HCT116 (cell line): ENCODE results near the gene MAPK1IP1L. TPM values are rescaled to one million over a fixed set of nuclear protein-coding genes. Genes with fewer than 3 reads are reported as not detected.

Experiments
- ATAC-seq: fragments of 200-7000 bp; cut with Tn5 transposase; 2 replicates; pipeline ENCODE4 v1.9.1; 2020; ENCODE audit warnings: mild to moderate bottlenecking, moderate library complexity
- BruUV-seq: library from RNA; stranded (reverse); fragments of 400-500 nt; replicated peaks from 2 replicates; lab custom pipeline; 2021; lab: Mats Ljungman, UMichigan
- CTCF ChIA-PET: fragments of 300-600 bp; sonication (Branson Sonifier 250); formaldehyde crosslinking; loops from one replicate; lab custom pipeline; 2021; ENCODE audit warnings: antibody characterized with exemption; lab: Charles Lee
- POLR2A ChIA-PET: fragments of 300-600, 350-600 bp; sonication (Branson Sonifier 250); formaldehyde crosslinking; loops from one replicate; lab custom pipeline; 2021; ENCODE audit warnings: antibody characterized with exemption; lab: Charles Lee
- RAD21 ChIA-PET, 2 experiments: fragments of 300-600 bp; sonication (Branson Sonifier 250); formaldehyde crosslinking; loops; one replicate each; lab custom pipeline; 2023; ENCODE audit warnings: low total read pairs in 2 of 2; ENCODE audit not compliant: uncharacterized antibody in 2 of 2, unreplicated experiment in 2 of 2, low non-redundant PET in 1 of 2; lab: Charles Lee
- DNase-seq: peaks from one replicate; pipeline ENCODE4 v3.0.0-alpha.2; 2010; ENCODE audit warnings: low read depth, low spot score
- H2AFZ ChIP-seq: fragments of 200-600 bp; shearing (Covaris generic), sonication (generic); 2 replicates; pipeline ENCODE4 v1.6.1; 2017; ENCODE audit warnings: low read depth, mixed run types, mixed read lengths, antibody characterized with exemption, low read length; ENCODE audit not compliant: poor library complexity, severe bottlenecking
- H3K27ac ChIP-seq: 2 replicates; pipeline ENCODE4 v1.5.1; 2012; ENCODE audit warnings: low read depth, low read length
- H3K27me3 ChIP-seq: fragments of 200-600 bp; sonication (generic); 2 replicates; pipeline ENCODE4 v1.6.1; 2016; ENCODE audit warnings: mixed run types, low read length, mixed read lengths; ENCODE audit not compliant: insufficient read depth
- H3K36me3 ChIP-seq, 2 experiments: fragments of 200-500 bp in 1 of 2; fragments of 200-600 bp in 1 of 2; sonication (Bioruptor generic) in 1 of 2; sonication (generic) in 1 of 2; 2 replicates each; pipeline versions ENCODE4 v1.5.1 to v1.6.1; 2014 to 2016; ENCODE audit warnings: low read length in 2 of 2, inconsistent platforms in 1 of 2, mixed read lengths in 1 of 2, mixed run types in 1 of 2; ENCODE audit not compliant: insufficient read depth in 2 of 2, control insufficient read depth in 1 of 2
- H3K4me1 ChIP-seq, 2 experiments: fragments of 200-600 bp in 1 of 2; sonication (generic) in 1 of 2; 2 replicates each; pipeline versions ENCODE4 v1.5.1 to v1.6.1; 2012 to 2017; ENCODE audit warnings: low read length in 2 of 2, inconsistent platforms in 1 of 2, mild to moderate bottlenecking in 1 of 2, mixed read lengths in 1 of 2, mixed run types in 1 of 2, moderate library complexity in 1 of 2; ENCODE audit not compliant: insufficient read depth in 2 of 2, control insufficient read depth in 1 of 2
- H3K4me2 ChIP-seq: fragments of 200-600 bp; sonication (generic); 2 replicates; pipeline ENCODE4 v1.6.1; 2017; ENCODE audit warnings: mixed run types, low read length, mixed read lengths
- H3K4me3 ChIP-seq, 2 experiments: fragments of 200-600 bp in 1 of 2; sonication (generic) in 1 of 2; replicated peaks in 1 of 2; 2 replicates each; pipeline ENCODE4 v1.5.1; 2011 to 2016; ENCODE audit warnings: low read length in 2 of 2, control low read depth in 1 of 2, low read depth in 1 of 2, mild to moderate bottlenecking in 1 of 2, mixed read lengths in 1 of 2, mixed run types in 1 of 2
- H3K79me2 ChIP-seq: fragments of 200-600 bp; sonication (generic); 2 replicates; pipeline ENCODE4 v1.6.1; 2017; ENCODE audit warnings: mild to moderate bottlenecking, mixed run types, low read length, moderate library complexity, mixed read lengths; ENCODE audit not compliant: insufficient read depth
- H3K9ac ChIP-seq: fragments of 200-600 bp; sonication (generic); 2 replicates; pipeline ENCODE4 v1.6.1; 2016; ENCODE audit warnings: low read length, mixed read lengths
- H3K9me2 ChIP-seq: fragments of 200-600 bp; sonication (generic), shearing (Covaris generic); 2 replicates; pipeline ENCODE4 v1.6.1; 2017; ENCODE audit warnings: mixed run types, mild to moderate bottlenecking, moderate library complexity; ENCODE audit not compliant: insufficient read depth
- H3K9me3 ChIP-seq, 2 experiments: fragments of 200-500 bp in 1 of 2; fragments of 200-600 bp in 1 of 2; sonication (Bioruptor generic) in 1 of 2; sonication (generic) in 1 of 2; 2 replicates each; pipeline ENCODE4 v1.6.1; 2014 to 2017; ENCODE audit warnings: low read length in 2 of 2, mixed read lengths in 2 of 2, inconsistent platforms in 1 of 2, low read depth in 1 of 2, mild to moderate bottlenecking in 1 of 2, mixed run types in 1 of 2, moderate library complexity in 1 of 2; ENCODE audit not compliant: control insufficient read depth in 1 of 2, insufficient read depth in 1 of 2
- H4K20me1 ChIP-seq: fragments of 200-600 bp; sonication (generic), shearing (Covaris generic); 2 replicates; pipeline ENCODE4 v1.6.1; 2017; ENCODE audit warnings: mixed run types, mild to moderate bottlenecking, moderate library complexity; ENCODE audit not compliant: insufficient read depth
- CBX3 ChIP-seq: IDR thresholded peaks from 2 replicates; pipeline ENCODE4 v1.6.1; 2012; ENCODE audit warnings: low read depth
- CTCF ChIP-seq, 3 experiments: fragments of 200-600 bp in 1 of 3; sonication (generic) in 1 of 3; IDR thresholded peaks in 2 of 3; conservative IDR thresholded peaks in 1 of 3; 2 replicates each; pipeline ENCODE4 v1.5.1; 2012 to 2017; ENCODE audit warnings: low read depth in 2 of 3, low read length in 2 of 3, antibody characterized with exemption in 1 of 3, borderline replicate concordance in 1 of 3, control low read depth in 1 of 3, mild to moderate bottlenecking in 1 of 3, mixed read lengths in 1 of 3, mixed run types in 1 of 3, moderate library complexity in 1 of 3; ENCODE audit not compliant: insufficient read depth in 1 of 3
- EGR1 ChIP-seq: IDR thresholded peaks from 2 replicates; pipeline ENCODE4 v1.6.1; 2012; ENCODE audit warnings: low read depth
- ELF1 ChIP-seq: IDR thresholded peaks from 2 replicates; pipeline ENCODE4 v1.6.1; 2012; ENCODE audit warnings: low read depth, borderline replicate concordance
- EZH2phosphoT487 ChIP-seq: fragments of 200-600 bp; IDR thresholded peaks from 2 replicates; pipeline ENCODE4 v1.6.1; 2018; ENCODE audit warnings: antibody characterized with exemption, borderline replicate concordance
- FOSL1 ChIP-seq: IDR thresholded peaks from 2 replicates; pipeline ENCODE4 v1.6.1; 2012; ENCODE audit warnings: low read depth
- JUND ChIP-seq: IDR thresholded peaks from 2 replicates; pipeline ENCODE4 v1.6.1; 2012
- POLR2AphosphoS5 ChIP-seq: IDR thresholded peaks from 2 replicates; pipeline ENCODE4 v1.6.1; 2011; ENCODE audit warnings: mild to moderate bottlenecking, low read depth, low read length, moderate library complexity
- SP1 ChIP-seq: IDR thresholded peaks from 2 replicates; pipeline ENCODE4 v1.6.1; 2012; ENCODE audit warnings: low read depth
- TCF7L2 ChIP-seq: IDR thresholded peaks from 2 replicates; pipeline ENCODE4 v1.7.0; 2011; ENCODE audit warnings: borderline replicate concordance, inconsistent platforms; ENCODE audit not compliant: insufficient read depth, insufficient read length; ENCODE audit errors: extremely low read depth
- ZFX ChIP-seq: fragments of 450-650 bp; IDR thresholded peaks from 2 replicates; pipeline ENCODE4 v1.6.1; 2017
- ZNF274 ChIP-seq: fragments of 200-500 bp; sonication (Bioruptor generic); IDR thresholded peaks from 2 replicates; pipeline ENCODE4 v1.6.1; 2014; ENCODE audit warnings: mild to moderate bottlenecking, low read depth, low read length, inconsistent platforms
- intact Hi-C: fragments of 100-400 bp; cut with micrococcal nuclease; formaldehyde crosslinking; loops from 2 replicates; pipeline ENCODE4 v1.10.0; 2022
- total RNA-seq: library from RNA; stranded (reverse); gene quantifications from one replicate; pipeline ENCODE4 v1.2.1, GENCODE V29; 2021; ENCODE audit not compliant: unreplicated experiment
- TF ChIP-seq, protein P1 (sequence below): IDR thresholded peaks from 2 replicates; pipeline ENCODE4 v1.6.1; 2012; ENCODE audit warnings: low read depth
- TF ChIP-seq, protein P2 (sequence below): IDR thresholded peaks from 2 replicates; pipeline ENCODE4 v1.6.1; 2012

Gene MAPK1IP1L
- total RNA-seq, 1 experiment from 2014 or later: 101 TPM

- TF ChIP-seq, protein P1, sequence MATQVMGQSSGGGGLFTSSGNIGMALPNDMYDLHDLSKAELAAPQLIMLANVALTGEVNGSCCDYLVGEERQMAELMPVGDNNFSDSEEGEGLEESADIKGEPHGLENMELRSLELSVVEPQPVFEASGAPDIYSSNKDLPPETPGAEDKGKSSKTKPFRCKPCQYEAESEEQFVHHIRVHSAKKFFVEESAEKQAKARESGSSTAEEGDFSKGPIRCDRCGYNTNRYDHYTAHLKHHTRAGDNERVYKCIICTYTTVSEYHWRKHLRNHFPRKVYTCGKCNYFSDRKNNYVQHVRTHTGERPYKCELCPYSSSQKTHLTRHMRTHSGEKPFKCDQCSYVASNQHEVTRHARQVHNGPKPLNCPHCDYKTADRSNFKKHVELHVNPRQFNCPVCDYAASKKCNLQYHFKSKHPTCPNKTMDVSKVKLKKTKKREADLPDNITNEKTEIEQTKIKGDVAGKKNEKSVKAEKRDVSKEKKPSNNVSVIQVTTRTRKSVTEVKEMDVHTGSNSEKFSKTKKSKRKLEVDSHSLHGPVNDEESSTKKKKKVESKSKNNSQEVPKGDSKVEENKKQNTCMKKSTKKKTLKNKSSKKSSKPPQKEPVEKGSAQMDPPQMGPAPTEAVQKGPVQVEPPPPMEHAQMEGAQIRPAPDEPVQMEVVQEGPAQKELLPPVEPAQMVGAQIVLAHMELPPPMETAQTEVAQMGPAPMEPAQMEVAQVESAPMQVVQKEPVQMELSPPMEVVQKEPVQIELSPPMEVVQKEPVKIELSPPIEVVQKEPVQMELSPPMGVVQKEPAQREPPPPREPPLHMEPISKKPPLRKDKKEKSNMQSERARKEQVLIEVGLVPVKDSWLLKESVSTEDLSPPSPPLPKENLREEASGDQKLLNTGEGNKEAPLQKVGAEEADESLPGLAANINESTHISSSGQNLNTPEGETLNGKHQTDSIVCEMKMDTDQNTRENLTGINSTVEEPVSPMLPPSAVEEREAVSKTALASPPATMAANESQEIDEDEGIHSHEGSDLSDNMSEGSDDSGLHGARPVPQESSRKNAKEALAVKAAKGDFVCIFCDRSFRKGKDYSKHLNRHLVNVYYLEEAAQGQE: no peak
- TF ChIP-seq ZNF274 (no peak), ZFX (no peak), ELF1 (no peak), TCF7L2 (no peak), FOSL1 (no peak), SP1 (no peak)
- TF ChIP-seq, all 23 proteins: peak for 0
Measured at GRCh38 chr14:55059333-55059732, 7.9 kb downstream of the MAPK1IP1L start (continued).

GRCh38 chr14:55062517-55063351 is 11.3 kb downstream of the MAPK1IP1L start:
- ChIA-PET RAD21 (no interaction called here), POLR2A (no interaction called here)
- H4K20me1 ChIP-seq: peaks cover 28% of the 10 kb centered on the region; the same call in 1 of the 2 replicates
- TF ChIP-seq, protein P1: no peak
- TF ChIP-seq FOSL1: no peak
- TF ChIP-seq SP1: no peak
- TF ChIP-seq ZNF274: no peak
- no peak for TF ChIP-seq CBX3
- no peak for TF ChIP-seq POLR2AphosphoS5
- TF ChIP-seq, protein P2, sequence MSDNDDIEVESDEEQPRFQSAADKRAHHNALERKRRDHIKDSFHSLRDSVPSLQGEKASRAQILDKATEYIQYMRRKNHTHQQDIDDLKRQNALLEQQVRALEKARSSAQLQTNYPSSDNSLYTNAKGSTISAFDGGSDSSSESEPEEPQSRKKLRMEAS: no peak
- no peak for TF ChIP-seq JUND
- TF ChIP-seq EGR1: no peak
- TF ChIP-seq EZH2phosphoT487: no peak
- no peak for TF ChIP-seq CTCF (IDR thresholded peaks at IDR 0.05 in 2 of 3, conservative IDR thresholded peaks at IDR 0.05 in 1 of 3; ENCODE audit: borderline replicate concordance in 1 of 3, insufficient read depth in 1 of 3, low read depth in 2 of 3, low read length in 2 of 3)

More at GRCh38 chr14:55062517-55063351, 11.3 kb downstream of the MAPK1IP1L start:
- H3K9me2 ChIP-seq: no peaks in the 10 kb centered on the region
- CTCF ChIA-PET: no interaction called here
- no peak overlapping the region for H2AFZ ChIP-seq
- intact Hi-C loops: no loop called here
- no peak overlapping the region for H3K27ac ChIP-seq
- H3K9me3 ChIP-seq: no peaks in the 10 kb centered on the region
- H3K4me1 ChIP-seq: no peaks in the 10 kb centered on the region
- H3K79me2 ChIP-seq: peaks cover 69% of the 10 kb centered on the region
- peaks cover 39 to 55% of the 10 kb centered on the region in 2 experiments for H3K36me3 ChIP-seq
- no peak overlapping the region for H3K9ac ChIP-seq
- DNase-seq: no peak
- no peak; the same call in 1 of the 2 replicates for ATAC-seq
- no peak overlapping the region for H3K4me3 ChIP-seq
- H3K27me3 ChIP-seq: no peaks in the 10 kb centered on the region
- H3K4me2 ChIP-seq: no peak overlapping the region
- BruUV-seq: no TSS peak
